H9 (cell line): ENCODE results near the gene SIPA1L2. TPM values are rescaled to one million over a fixed set of nuclear protein-coding genes. Genes with fewer than 3 reads are reported as not detected.

Experiments
- DNase-seq: peaks from one replicate; pipeline ENCODE4 v3.0.0-alpha.2; 2017
- H2AFZ ChIP-seq: one replicate; pipeline ENCODE4 v1.6.1; 2013; ENCODE audit warnings: mild to moderate bottlenecking, low read length, control low read depth, moderate library complexity
- H2AK5ac ChIP-seq: 2 replicates; pipeline ENCODE4 v1.6.1; 2013; ENCODE audit warnings: low read length, control low read depth, mixed read lengths; ENCODE audit not compliant: insufficient read length
- H2BK120ac ChIP-seq: one replicate; pipeline ENCODE4 v1.6.1; 2013; ENCODE audit warnings: low read depth, mild to moderate bottlenecking, low read length, control low read depth, inconsistent platforms; ENCODE audit not compliant: poor library complexity, severe bottlenecking
- H2BK12ac ChIP-seq: 2 replicates; pipeline ENCODE4 v1.6.1; 2013; ENCODE audit warnings: low read length, control low read depth, mixed read lengths, low read depth; ENCODE audit not compliant: insufficient read length
- H2BK15ac ChIP-seq: 2 replicates; pipeline ENCODE4 v1.6.1; 2013; ENCODE audit warnings: low read depth, low read length, control low read depth
- H2BK20ac ChIP-seq: one replicate; pipeline ENCODE4 v1.6.1; 2013; ENCODE audit warnings: low read depth, mild to moderate bottlenecking, low read length, control low read depth, inconsistent platforms; ENCODE audit not compliant: poor library complexity, severe bottlenecking
- H2BK5ac ChIP-seq: 2 replicates; pipeline ENCODE4 v1.6.1; 2013; ENCODE audit warnings: low read length, control low read depth, mixed read lengths; ENCODE audit not compliant: insufficient read length
- H3K14ac ChIP-seq: 2 replicates; pipeline ENCODE4 v1.6.1; 2013; ENCODE audit warnings: low read length, control low read depth; ENCODE audit not compliant: insufficient read depth
- H3K18ac ChIP-seq: 2 replicates; pipeline ENCODE4 v1.6.1; 2013; ENCODE audit warnings: low read depth, mild to moderate bottlenecking, mixed read lengths, low read length, control low read depth; ENCODE audit not compliant: insufficient read length
- H3K23ac ChIP-seq: 2 replicates; pipeline ENCODE4 v1.6.1; 2013; ENCODE audit warnings: low read length, control low read depth, mixed read lengths, low read depth; ENCODE audit not compliant: insufficient read length
- H3K23me2 ChIP-seq: 2 replicates; pipeline ENCODE4 v1.6.1; 2013; ENCODE audit warnings: low read depth, mild to moderate bottlenecking, mixed read lengths, low read length, control low read depth; ENCODE audit not compliant: insufficient read length, poor library complexity, severe bottlenecking
- H3K27ac ChIP-seq: 2 replicates; pipeline ENCODE4 v1.5.1; 2013; ENCODE audit warnings: low read length, control low read depth, mixed read lengths, low read depth; ENCODE audit not compliant: insufficient read length
- H3K27me3 ChIP-seq: 2 replicates; pipeline ENCODE4 v1.6.1; 2013; ENCODE audit warnings: low read length, control low read depth, inconsistent platforms; ENCODE audit not compliant: insufficient read depth
- H3K4ac ChIP-seq: 2 replicates; pipeline ENCODE4 v1.6.1; 2013; ENCODE audit warnings: low read depth, mild to moderate bottlenecking, control low read depth, inconsistent platforms, low read length, moderate library complexity
- H3K4me1 ChIP-seq: 2 replicates; pipeline ENCODE4 v1.6.1; 2013; ENCODE audit warnings: low read length, control low read depth, inconsistent platforms; ENCODE audit not compliant: insufficient read depth
- H3K4me2 ChIP-seq: 2 replicates; pipeline ENCODE4 v1.6.1; 2013; ENCODE audit warnings: low read length, control low read depth, mixed read lengths; ENCODE audit not compliant: insufficient read length, insufficient read depth
- H3K56ac ChIP-seq: 2 replicates; pipeline ENCODE4 v1.6.1; 2013; ENCODE audit warnings: low read depth, mild to moderate bottlenecking, mixed read lengths, low read length, control low read depth; ENCODE audit not compliant: insufficient read length
- H3K79me1 ChIP-seq: 2 replicates; pipeline ENCODE4 v1.6.1; 2013; ENCODE audit warnings: low read depth, mild to moderate bottlenecking, moderate library complexity, low read length, control low read depth, inconsistent platforms; ENCODE audit not compliant: insufficient read depth, poor library complexity, severe bottlenecking
- H3K79me2 ChIP-seq: 2 replicates; pipeline ENCODE4 v1.6.1; 2013; ENCODE audit warnings: low read length, control low read depth, inconsistent platforms; ENCODE audit not compliant: insufficient read depth
- H3K9ac ChIP-seq: 2 replicates; pipeline ENCODE4 v1.6.1; 2013; ENCODE audit warnings: low read length, control low read depth, mixed read lengths; ENCODE audit not compliant: insufficient read length; ENCODE audit errors: extremely low read depth
- H3K9me3 ChIP-seq: one replicate; pipeline ENCODE4 v1.6.1; 2013; ENCODE audit warnings: low read depth, low read length, inconsistent platforms; ENCODE audit not compliant: control insufficient read depth
- H3T11ph ChIP-seq: one replicate; pipeline ENCODE4 v1.6.1; 2013; ENCODE audit warnings: mild to moderate bottlenecking, low read length, control low read depth, inconsistent platforms
- H4K20me1 ChIP-seq: one replicate; pipeline ENCODE4 v1.6.1; 2013; ENCODE audit not compliant: control insufficient read depth, insufficient read length, insufficient read depth
- H4K5ac ChIP-seq: 2 replicates; pipeline ENCODE4 v1.6.1; 2013; ENCODE audit warnings: low read depth, mild to moderate bottlenecking, mixed read lengths, low read length, control low read depth; ENCODE audit not compliant: insufficient read length
- H4K8ac ChIP-seq: replicated peaks from 2 replicates; pipeline ENCODE4 v1.6.1; 2013; ENCODE audit warnings: low read length, control low read depth, mixed read lengths, low read depth; ENCODE audit not compliant: insufficient read length
- H4K91ac ChIP-seq: 2 replicates; pipeline ENCODE4 v1.6.1; 2013; ENCODE audit warnings: low read depth, mild to moderate bottlenecking, moderate library complexity, mixed read lengths, low read length, control low read depth; ENCODE audit not compliant: insufficient read length
- H3K27ac Mint-ChIP-seq, 3 experiments: 2 replicates in 2 of 3; 3 replicates in 1 of 3; pipeline ENCODE4 v1.8.0; 2020 to 2021; ENCODE audit warnings: mixed read lengths in 3 of 3, mild to moderate bottlenecking in 1 of 3, moderate library complexity in 1 of 3
- H3K27me3 Mint-ChIP-seq: 2 replicates; pipeline ENCODE4 v1.8.0; 2021; ENCODE audit warnings: low read depth, mild to moderate bottlenecking, moderate library complexity, mixed read lengths
- H3K36me3 Mint-ChIP-seq, 3 experiments: 2 replicates in 2 of 3; 3 replicates in 1 of 3; pipeline ENCODE4 v1.8.0; 2020 to 2021; ENCODE audit warnings: low read depth in 3 of 3, mixed read lengths in 3 of 3; ENCODE audit not compliant: insufficient read depth in 1 of 3
- H3K4me1 Mint-ChIP-seq, 2 experiments: 2 replicates each; pipeline ENCODE4 v1.8.0; 2020; ENCODE audit warnings: mixed read lengths in 2 of 2
- H3K4me3 Mint-ChIP-seq, 2 experiments: 2 replicates in 1 of 2; 3 replicates in 1 of 2; pipeline ENCODE4 v1.8.0; 2020 to 2021; ENCODE audit warnings: mild to moderate bottlenecking in 2 of 2, mixed read lengths in 2 of 2, moderate library complexity in 1 of 2
- H3K9me3 Mint-ChIP-seq, 2 experiments: 2 replicates in 1 of 2; 3 replicates in 1 of 2; pipeline ENCODE4 v1.8.0; 2020; ENCODE audit warnings: mild to moderate bottlenecking in 2 of 2, mixed read lengths in 2 of 2, moderate library complexity in 1 of 2
- CTCF ChIP-seq: fragments of 200-600 bp; sonication (generic); conservative IDR thresholded peaks from 3 replicates; pipeline ENCODE4 v1.8.0; 2021; ENCODE audit warnings: antibody characterized with exemption, mild to moderate bottlenecking
- WGBS: extraction: QIAGEN DNeasy Blood & Tissue Kit; methylation state at CpG from one replicate; pipeline ENCODE4 v1.1.7; 2013; ENCODE audit warnings: missing lambda C conversion rate, low lambda C conversion rate, mixed read lengths; ENCODE audit not compliant: insufficient read length; ENCODE audit errors: extremely low coverage; 5-methylcytosine and 5-hydroxymethylcytosine counted together
- total RNA-seq: library from RNA; stranded (reverse); gene quantifications from 2 replicates; pipeline ENCODE4 v1.2.1, GENCODE V29; 2021

SIPA1L2 gene
- total RNA-seq, 1 experiment from 2014 or later = 5.2 TPM

DNA sequence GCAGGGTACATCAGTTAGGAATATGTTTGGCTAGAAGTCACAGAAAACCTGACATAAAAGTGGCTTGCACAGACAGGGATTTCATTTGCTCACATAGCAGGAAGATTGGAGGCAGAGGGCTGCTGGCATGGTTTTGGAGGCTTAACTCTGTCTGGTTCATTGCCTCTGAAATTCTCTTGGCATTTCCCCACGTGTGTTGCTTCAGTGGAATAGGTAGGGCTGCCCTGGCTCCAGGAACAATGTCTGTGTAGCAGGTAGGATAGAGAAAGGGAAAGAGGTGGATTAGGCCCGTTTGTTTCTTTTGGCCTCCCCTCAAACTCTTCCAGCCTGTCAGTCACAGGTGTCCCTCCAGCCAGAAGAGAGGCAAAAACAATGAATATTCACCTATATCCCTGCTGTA, 20.5 kb upstream of the SIPA1L2 start:
- H3K27ac ChIP-seq = no peak overlapping the region
- peaks cover 0 to 3% of the 10 kb centered on the region in 2 experiments; a peak in 2 of 4 replicates for H3K4me1 Mint-ChIP-seq
- H3K36me3 Mint-ChIP-seq = no peaks in the 10 kb centered on the region

More for the DNA sequence above, 20.5 kb upstream of the SIPA1L2 start:
- DNase-seq = no peak
- no peak for TF ChIP-seq CTCF
- H3K4ac ChIP-seq = no peak overlapping the region
- H3K27me3 ChIP-seq = no peaks in the 10 kb centered on the region
- no peak overlapping the region for H3K23ac ChIP-seq
- no peak overlapping the region for H4K91ac ChIP-seq
- H3K27ac Mint-ChIP-seq = no peak overlapping the region
- no peaks in the 10 kb centered on the region for H4K20me1 ChIP-seq
- H3K4me3 Mint-ChIP-seq = no peak overlapping the region
- H3K14ac ChIP-seq = no peak overlapping the region
- no peak overlapping the region for H2AK5ac ChIP-seq
- no peak overlapping the region for H4K8ac ChIP-seq
- H2BK5ac ChIP-seq = no peak overlapping the region
- no peak overlapping the region for H2BK15ac ChIP-seq
- H2BK120ac ChIP-seq = no peak overlapping the region
- H3K23me2 ChIP-seq = no peaks in the 10 kb centered on the region
- no peak overlapping the region for H3K4me2 ChIP-seq
- H3K79me2 ChIP-seq = no peaks in the 10 kb centered on the region
- no peak overlapping the region for H2AFZ ChIP-seq
- H2BK20ac ChIP-seq = no peak overlapping the region
- no peak overlapping the region for H3K18ac ChIP-seq
- WGBS = no CpG with 5 or more reads among the region's 2 CpGs
- no peaks in the 10 kb centered on the region for H3K79me1 ChIP-seq
- H4K5ac ChIP-seq = no peak overlapping the region
- no peak overlapping the region for H3T11ph ChIP-seq
- no peak overlapping the region for H2BK12ac ChIP-seq
- no peaks in the 10 kb centered on the region for H3K9me3 Mint-ChIP-seq
- H3K9me3 ChIP-seq = no peaks in the 10 kb centered on the region
- H3K9ac ChIP-seq = no peak overlapping the region
- H3K27me3 Mint-ChIP-seq = peaks cover 4% of the 10 kb centered on the region
- no peak overlapping the region for H3K56ac ChIP-seq
- H3K4me1 ChIP-seq = no peaks in the 10 kb centered on the region; the same call in 1 of the 2 replicates
